ENCODE measurements around the gene NUDT21. TPM values are rescaled to one million over a fixed set of nuclear protein-coding genes. Genes with fewer than 3 reads are reported as not detected.

NUDT21 gene
- total and polyA plus RNA-seq, 12 donors, result 9.3 to 74.7 (median 62.5) TPM

DNA sequence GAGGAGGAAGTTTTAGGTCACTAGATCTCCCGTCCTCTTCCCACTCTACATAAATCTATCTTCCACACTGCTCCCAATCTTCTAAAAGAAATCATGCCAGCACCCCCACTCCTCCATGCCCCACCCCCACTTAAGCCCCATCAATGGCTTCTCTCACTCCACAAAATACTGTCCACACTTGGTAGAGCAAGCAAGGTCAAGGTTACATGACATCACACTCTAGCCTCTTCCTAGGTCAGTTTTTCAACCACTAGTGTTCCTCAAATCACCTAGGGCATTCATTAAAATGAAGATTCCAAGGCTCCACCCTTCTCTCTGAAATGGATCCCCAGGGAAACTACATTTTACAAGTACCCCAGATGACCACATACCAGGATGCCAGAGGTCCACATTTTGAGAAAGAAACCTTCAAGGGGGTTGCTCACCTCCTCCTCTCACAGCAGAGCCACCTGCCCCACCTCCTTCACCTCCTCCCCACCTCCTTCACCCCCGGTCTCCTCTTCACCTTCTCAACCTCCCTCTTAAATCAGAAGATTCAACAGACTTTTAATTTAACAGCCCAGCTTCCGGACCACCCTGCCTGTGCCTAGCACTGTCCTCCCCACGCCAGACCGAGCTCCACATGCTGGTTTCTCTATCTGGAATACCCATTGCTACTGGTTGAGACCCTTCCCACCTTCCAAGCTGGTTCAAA lies 29.0 kb downstream of the NUDT21 start:
- Histone ChIP-seq H3K9me3 (no peaks in the 10 kb centered on the region), H3K36me3 (no peaks in the 10 kb centered on the region), H3K27me3 (no peaks in the 10 kb centered on the region), H3K4me3 (no peak overlapping the region), H3K4me1 (peaks cover 3 to 55% (median 29%) of the 10 kb centered on the region in 9 donors), H3K27ac (no peak overlapping the region)
- WGBS, 2 donors, result 91 to 92% methylated on average over 5 of the region's 5 CpGs
- TF ChIP-seq, protein P1, sequence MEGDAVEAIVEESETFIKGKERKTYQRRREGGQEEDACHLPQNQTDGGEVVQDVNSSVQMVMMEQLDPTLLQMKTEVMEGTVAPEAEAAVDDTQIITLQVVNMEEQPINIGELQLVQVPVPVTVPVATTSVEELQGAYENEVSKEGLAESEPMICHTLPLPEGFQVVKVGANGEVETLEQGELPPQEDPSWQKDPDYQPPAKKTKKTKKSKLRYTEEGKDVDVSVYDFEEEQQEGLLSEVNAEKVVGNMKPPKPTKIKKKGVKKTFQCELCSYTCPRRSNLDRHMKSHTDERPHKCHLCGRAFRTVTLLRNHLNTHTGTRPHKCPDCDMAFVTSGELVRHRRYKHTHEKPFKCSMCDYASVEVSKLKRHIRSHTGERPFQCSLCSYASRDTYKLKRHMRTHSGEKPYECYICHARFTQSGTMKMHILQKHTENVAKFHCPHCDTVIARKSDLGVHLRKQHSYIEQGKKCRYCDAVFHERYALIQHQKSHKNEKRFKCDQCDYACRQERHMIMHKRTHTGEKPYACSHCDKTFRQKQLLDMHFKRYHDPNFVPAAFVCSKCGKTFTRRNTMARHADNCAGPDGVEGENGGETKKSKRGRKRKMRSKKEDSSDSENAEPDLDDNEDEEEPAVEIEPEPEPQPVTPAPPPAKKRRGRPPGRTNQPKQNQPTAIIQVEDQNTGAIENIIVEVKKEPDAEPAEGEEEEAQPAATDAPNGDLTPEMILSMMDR (IDR thresholded peaks at IDR 0.05), result no peak
- DNase-seq, result no peak
- no peak for ATAC-seq
- intact Hi-C loops (cut with DNase I), result no loop called here

DNA sequence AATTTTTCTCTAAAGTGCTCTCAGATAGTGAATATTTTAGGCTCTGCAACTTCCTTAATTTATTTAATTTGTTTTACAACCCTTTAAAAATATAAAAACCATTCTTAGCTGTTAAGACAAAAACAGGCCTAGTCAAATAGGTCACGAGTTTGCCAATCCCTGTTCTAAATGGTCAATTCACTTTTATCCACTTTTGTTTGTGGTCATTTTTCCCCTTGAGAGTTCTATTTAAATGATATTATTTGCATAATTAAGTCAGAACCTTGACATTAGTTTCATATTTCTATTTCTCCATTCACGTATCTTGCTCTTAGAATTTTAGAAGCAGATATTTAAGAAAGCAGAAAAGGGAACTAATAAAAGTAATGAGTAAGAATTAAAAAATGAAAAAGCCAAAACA lies 29.8 kb downstream of the NUDT21 start:
- Histone ChIP-seq H3K27me3 (no peaks in the 10 kb centered on the region), H3K4me1 (peaks cover 3 to 55% (median 34%) of the 10 kb centered on the region in 9 donors), H3K4me3 (no peak overlapping the region), H3K9me3 (no peaks in the 10 kb centered on the region), H3K27ac (no peak overlapping the region), H3K36me3 (no peaks in the 10 kb centered on the region)
- DNase-seq, result no peak
- WGBS, 2 donors, result 90 to 94% methylated on average over 2 of the region's 2 CpGs
- intact Hi-C loops (cut with DNase I), result no loop called here
- ATAC-seq, result no peak
- TF ChIP-seq, protein P1 (IDR thresholded peaks at IDR 0.05), result no peak

DNA sequence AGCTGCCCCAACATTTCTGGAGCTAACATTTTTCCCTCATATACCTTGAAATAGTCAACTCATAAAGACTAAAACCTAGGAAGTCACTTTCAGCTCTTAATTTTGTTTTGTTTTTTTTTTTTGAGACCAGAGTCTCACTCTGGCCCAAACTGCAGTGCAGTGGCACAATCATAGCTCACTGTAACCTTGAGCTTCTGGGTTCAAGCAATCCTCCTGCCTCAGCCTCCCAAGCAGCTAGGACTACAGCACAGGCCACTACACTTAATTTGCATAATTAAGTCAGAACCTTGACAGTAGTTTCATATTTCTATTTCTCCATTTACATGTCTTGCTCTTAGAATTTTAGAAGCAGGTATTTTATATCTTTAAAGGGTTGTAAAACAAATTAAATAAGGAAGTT lies 30.5 kb downstream of the NUDT21 start:
- intact Hi-C loops (cut with DNase I), result no loop called here
- H3K4me1 ChIP-seq, result peaks cover 3 to 55% (median 36%) of the 10 kb centered on the region in 9 donors
- no peak for DNase-seq

DNA sequence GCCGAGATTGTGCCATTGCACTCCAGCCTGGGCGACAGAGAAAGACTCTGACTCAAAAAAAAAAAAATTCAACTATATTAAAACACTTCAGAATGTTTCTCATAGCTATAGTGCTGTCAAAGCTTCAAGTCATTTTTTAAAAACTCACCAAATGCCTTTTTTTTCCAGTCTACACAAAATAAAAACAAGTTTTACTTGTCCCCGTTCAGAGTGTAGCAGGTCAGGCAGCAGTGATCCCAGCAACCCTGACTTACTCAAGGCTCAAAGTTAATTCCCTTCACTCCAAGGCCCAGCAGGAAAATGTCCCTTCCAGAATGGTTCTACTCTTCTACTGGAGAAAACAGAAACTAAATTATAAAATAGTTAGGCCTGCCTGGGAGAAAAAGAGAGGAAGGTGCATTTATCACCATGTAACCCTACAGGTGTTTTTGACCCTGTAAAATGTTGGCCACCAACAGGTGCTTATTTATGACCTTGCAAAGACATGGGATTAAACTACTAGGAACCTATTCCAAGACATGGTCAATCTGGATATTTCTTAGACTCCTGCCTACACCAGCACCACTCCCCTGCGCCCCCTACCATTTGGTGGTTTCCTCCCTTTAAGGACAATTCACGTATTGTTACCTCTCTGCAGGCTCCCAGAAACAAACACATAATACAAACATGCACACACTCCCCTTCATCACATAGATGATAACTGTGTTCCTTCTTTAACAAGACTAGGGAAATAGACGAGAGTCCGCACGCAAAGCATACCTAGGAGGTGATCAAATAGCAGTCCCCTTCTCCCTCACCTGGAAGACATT lies 31.2 kb downstream of the NUDT21 start:
- intact Hi-C loops (cut with DNase I), result no loop called here
- Histone ChIP-seq H3K27me3 (no peaks in the 10 kb centered on the region), H3K27ac (no peak overlapping the region), H3K4me3 (no peak overlapping the region), H3K9me3 (no peaks in the 10 kb centered on the region), H3K4me1 (peaks cover 3 to 61% (median 40%) of the 10 kb centered on the region in 9 donors), H3K36me3 (no peaks in the 10 kb centered on the region)
- TF ChIP-seq, protein P1 (IDR thresholded peaks at IDR 0.05), result no peak
- 91 to 92% methylated on average over 8 of the region's 8 CpGs for WGBS, 2 donors
- DNase-seq (no peak), ATAC-seq (no peak)

More for the DNA sequence above, 30.5 kb downstream of the NUDT21 start:
- no peaks in the 10 kb centered on the region for H3K9me3 ChIP-seq
- TF ChIP-seq, protein P1 (IDR thresholded peaks at IDR 0.05), result no peak
- H3K4me3 ChIP-seq, result no peak overlapping the region
- H3K27me3 ChIP-seq, result no peaks in the 10 kb centered on the region
- no peaks in the 10 kb centered on the region for H3K36me3 ChIP-seq
- H3K27ac ChIP-seq, result no peak overlapping the region
- ATAC-seq, result no peak

Measured in heart right ventricle (tissue), 16 donors.